ENCODE measurements around the gene PCCA. TPM values are rescaled to one million over a fixed set of nuclear protein-coding genes. Genes with fewer than 3 reads are reported as not detected.

Gene PCCA
- total RNA-seq, 1 experiment from 2014 or later, result 52.8 TPM

- ATAC-seq (no peak), DNase-seq (ENCODE audit: low spot score) (no peak)
- POLR2A ChIA-PET, result interaction anchor here (0.6 kb wide), 1 partner anchor 21 kb away, joined by 3 read pairs; no protein-coding TSS in a partner anchor
- Mint-ChIP-seq H3K27ac (no peak overlapping the region), H3K4me1 (peaks cover 4% of the 10 kb centered on the region; the same call in 1 of the 2 replicates), H3K36me3 (no peaks in the 10 kb centered on the region), H3K9me3 (no peaks in the 10 kb centered on the region), H3K27me3 (ENCODE audit: low read depth) (no peaks in the 10 kb centered on the region), H3K4me3 (no peak overlapping the region)
- no peak for TF ChIP-seq IRF2 (CRISPR knock-in tag; IDR thresholded peaks at IDR 0.05; ENCODE audit: borderline replicate concordance, low read depth)
- no peak for TF ChIP-seq MXD4 (CRISPR knock-in tag; IDR thresholded peaks at IDR 0.05; ENCODE audit: borderline replicate concordance)
- no peak for TF ChIP-seq MYBL2 (CRISPR knock-in tag; IDR thresholded peaks at IDR 0.05)
- no peak for TF ChIP-seq ZNF671 (CRISPR knock-in tag; IDR thresholded peaks at IDR 0.05)
- TF ChIP-seq, protein P1, sequence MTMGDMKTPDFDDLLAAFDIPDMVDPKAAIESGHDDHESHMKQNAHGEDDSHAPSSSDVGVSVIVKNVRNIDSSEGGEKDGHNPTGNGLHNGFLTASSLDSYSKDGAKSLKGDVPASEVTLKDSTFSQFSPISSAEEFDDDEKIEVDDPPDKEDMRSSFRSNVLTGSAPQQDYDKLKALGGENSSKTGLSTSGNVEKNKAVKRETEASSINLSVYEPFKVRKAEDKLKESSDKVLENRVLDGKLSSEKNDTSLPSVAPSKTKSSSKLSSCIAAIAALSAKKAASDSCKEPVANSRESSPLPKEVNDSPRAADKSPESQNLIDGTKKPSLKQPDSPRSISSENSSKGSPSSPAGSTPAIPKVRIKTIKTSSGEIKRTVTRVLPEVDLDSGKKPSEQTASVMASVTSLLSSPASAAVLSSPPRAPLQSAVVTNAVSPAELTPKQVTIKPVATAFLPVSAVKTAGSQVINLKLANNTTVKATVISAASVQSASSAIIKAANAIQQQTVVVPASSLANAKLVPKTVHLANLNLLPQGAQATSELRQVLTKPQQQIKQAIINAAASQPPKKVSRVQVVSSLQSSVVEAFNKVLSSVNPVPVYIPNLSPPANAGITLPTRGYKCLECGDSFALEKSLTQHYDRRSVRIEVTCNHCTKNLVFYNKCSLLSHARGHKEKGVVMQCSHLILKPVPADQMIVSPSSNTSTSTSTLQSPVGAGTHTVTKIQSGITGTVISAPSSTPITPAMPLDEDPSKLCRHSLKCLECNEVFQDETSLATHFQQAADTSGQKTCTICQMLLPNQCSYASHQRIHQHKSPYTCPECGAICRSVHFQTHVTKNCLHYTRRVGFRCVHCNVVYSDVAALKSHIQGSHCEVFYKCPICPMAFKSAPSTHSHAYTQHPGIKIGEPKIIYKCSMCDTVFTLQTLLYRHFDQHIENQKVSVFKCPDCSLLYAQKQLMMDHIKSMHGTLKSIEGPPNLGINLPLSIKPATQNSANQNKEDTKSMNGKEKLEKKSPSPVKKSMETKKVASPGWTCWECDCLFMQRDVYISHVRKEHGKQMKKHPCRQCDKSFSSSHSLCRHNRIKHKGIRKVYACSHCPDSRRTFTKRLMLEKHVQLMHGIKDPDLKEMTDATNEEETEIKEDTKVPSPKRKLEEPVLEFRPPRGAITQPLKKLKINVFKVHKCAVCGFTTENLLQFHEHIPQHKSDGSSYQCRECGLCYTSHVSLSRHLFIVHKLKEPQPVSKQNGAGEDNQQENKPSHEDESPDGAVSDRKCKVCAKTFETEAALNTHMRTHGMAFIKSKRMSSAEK (CRISPR knock-in tag; IDR thresholded peaks at IDR 0.05; ENCODE audit: borderline replicate concordance), result no peak
- TF ChIP-seq ETV6 (CRISPR knock-in tag; IDR thresholded peaks at IDR 0.05), result no peak
- no peak for TF ChIP-seq ATF6 (CRISPR knock-in tag; IDR thresholded peaks at IDR 0.05)
- TF ChIP-seq ESRRA (CRISPR knock-in tag; IDR thresholded peaks at IDR 0.05; ENCODE audit: borderline replicate concordance), result no peak
- TF ChIP-seq, protein P2, sequence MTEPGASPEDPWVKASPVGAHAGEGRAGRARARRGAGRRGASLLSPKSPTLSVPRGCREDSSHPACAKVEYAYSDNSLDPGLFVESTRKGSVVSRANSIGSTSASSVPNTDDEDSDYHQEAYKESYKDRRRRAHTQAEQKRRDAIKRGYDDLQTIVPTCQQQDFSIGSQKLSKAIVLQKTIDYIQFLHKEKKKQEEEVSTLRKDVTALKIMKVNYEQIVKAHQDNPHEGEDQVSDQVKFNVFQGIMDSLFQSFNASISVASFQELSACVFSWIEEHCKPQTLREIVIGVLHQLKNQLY (CRISPR knock-in tag; IDR thresholded peaks at IDR 0.05), result no peak
- TF ChIP-seq OVOL2 (CRISPR knock-in tag; IDR thresholded peaks at IDR 0.05; ENCODE audit: borderline replicate concordance), result no peak
- TF ChIP-seq FOXJ3 (CRISPR knock-in tag; IDR thresholded peaks at IDR 0.05; ENCODE audit: borderline replicate concordance), result no peak
- TF ChIP-seq ZNF396 (CRISPR knock-in tag; IDR thresholded peaks at IDR 0.05; ENCODE audit: borderline replicate concordance), result no peak
- CTCF ChIA-PET, result no interaction called here
Measured at GRCh38 chr13:100045355-100045754, 43.5 kb upstream of the PCCA start.

DNA sequence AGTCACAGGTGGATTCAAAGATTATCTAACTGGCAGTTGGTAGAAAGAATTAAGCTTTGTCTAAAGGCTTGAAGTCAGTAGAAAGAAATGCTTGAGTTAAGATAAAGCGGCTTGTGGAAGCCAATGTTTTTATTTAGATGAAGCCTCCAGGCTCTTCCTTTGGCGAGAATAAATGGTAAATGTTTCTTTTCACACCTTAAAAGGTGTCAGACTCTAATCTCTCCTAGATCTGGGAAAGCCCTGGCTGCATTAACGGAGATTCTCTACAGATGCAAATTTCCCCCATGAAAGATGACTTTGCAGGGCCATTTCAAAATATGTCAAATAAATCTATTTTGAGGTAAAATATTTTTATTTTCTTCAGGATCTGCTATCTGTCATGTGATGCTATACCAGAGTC lies 37.8 kb upstream of the PCCA start:
- Mint-ChIP-seq H3K27me3 (ENCODE audit: low read depth) (no peaks in the 10 kb centered on the region; the same call in 1 of the 2 replicates), H3K9me3 (no peaks in the 10 kb centered on the region), H3K36me3 (no peaks in the 10 kb centered on the region), H3K4me1 (peaks cover 16% of the 10 kb centered on the region), H3K27ac (no peak overlapping the region), H3K4me3 (no peak overlapping the region)
- TF ChIP-seq, protein P3, sequence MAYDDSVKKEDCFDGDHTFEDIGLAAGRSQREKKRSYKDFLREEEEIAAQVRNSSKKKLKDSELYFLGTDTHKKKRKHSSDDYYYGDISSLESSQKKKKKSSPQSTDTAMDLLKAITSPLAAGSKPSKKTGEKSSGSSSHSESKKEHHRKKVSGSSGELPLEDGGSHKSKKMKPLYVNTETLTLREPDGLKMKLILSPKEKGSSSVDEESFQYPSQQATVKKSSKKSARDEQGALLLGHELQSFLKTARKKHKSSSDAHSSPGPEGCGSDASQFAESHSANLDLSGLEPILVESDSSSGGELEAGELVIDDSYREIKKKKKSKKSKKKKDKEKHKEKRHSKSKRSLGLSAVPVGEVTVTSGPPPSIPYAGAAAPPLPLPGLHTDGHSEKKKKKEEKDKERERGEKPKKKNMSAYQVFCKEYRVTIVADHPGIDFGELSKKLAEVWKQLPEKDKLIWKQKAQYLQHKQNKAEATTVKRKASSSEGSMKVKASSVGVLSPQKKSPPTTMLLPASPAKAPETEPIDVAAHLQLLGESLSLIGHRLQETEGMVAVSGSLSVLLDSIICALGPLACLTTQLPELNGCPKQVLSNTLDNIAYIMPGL (CRISPR knock-in tag; IDR thresholded peaks at IDR 0.05), result no peak
- TF ChIP-seq, protein P4, sequence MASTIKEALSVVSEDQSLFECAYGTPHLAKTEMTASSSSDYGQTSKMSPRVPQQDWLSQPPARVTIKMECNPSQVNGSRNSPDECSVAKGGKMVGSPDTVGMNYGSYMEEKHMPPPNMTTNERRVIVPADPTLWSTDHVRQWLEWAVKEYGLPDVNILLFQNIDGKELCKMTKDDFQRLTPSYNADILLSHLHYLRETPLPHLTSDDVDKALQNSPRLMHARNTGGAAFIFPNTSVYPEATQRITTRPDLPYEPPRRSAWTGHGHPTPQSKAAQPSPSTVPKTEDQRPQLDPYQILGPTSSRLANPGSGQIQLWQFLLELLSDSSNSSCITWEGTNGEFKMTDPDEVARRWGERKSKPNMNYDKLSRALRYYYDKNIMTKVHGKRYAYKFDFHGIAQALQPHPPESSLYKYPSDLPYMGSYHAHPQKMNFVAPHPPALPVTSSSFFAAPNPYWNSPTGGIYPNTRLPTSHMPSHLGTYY (CRISPR knock-in tag; IDR thresholded peaks at IDR 0.05), result no peak
- ChIA-PET CTCF (no interaction called here), POLR2A (interaction anchor here (0.6 to 0.7 kb wide), 2 partner anchors 181 to 475 kb away, joined by 3 to 4 read pairs; no protein-coding TSS in a partner anchor)
- DNase-seq (ENCODE audit: low spot score) (no peak), ATAC-seq (no peak)
